Esophagus muscularis mucosa (tissue), 4 donors: Measurements from ENCODE around the gene MAU2. TPM values are rescaled to one million over a fixed set of nuclear protein-coding genes. Genes with fewer than 3 reads are reported as not detected.

Experiments used
- DNase-seq: peaks from one replicate; pipeline ENCODE4 v3.0.0-alpha.2; 2017; ENCODE audit errors: extremely low spot score
- H3K27ac ChIP-seq, 4 donors: fragments of 200-600 bp; sonication (generic); replicated peaks in 1 of 4; 1 replicate in 3 of 4; 2 replicates in 1 of 4; pipeline ENCODE4 v1.5.1; 2016 to 2019; ENCODE audit warnings: mild to moderate bottlenecking in 1 of 4
- H3K27me3 ChIP-seq, 4 donors: fragments of 200-600 bp; sonication (generic); one replicate each; pipeline versions ENCODE4 v1.5.1 to v1.6.0; 2016 to 2019
- H3K36me3 ChIP-seq, 4 donors: fragments of 200-600 bp; sonication (generic); one replicate each; pipeline ENCODE4 v1.5.1; 2016 to 2019
- H3K4me1 ChIP-seq, 4 donors: fragments of 200-600 bp; sonication (generic); one replicate each; pipeline ENCODE4 v1.5.1; 2016 to 2019
- H3K4me3 ChIP-seq, 4 donors: fragments of 200-600 bp; sonication (generic); 1 replicate in 2 of 4; 2 replicates in 2 of 4; pipeline ENCODE4 v1.5.1; 2016 to 2019; ENCODE audit warnings: mild to moderate bottlenecking in 4 of 4, moderate library complexity in 1 of 4
- H3K9me3 ChIP-seq, 4 donors: fragments of 200-600 bp; sonication (generic); 1 replicate in 3 of 4; 2 replicates in 1 of 4; pipeline ENCODE4 v1.5.1; 2016 to 2019
- EP300 ChIP-seq: sonication (generic); formaldehyde crosslinking; IDR thresholded peaks from one replicate; pipeline ENCODE4 v1.6.1; 2017; ENCODE audit warnings: antibody characterized with exemption
- POLR2A ChIP-seq: fragments of 450-650 bp; IDR thresholded peaks from one replicate; pipeline ENCODE4 v1.6.1; 2017; ENCODE audit warnings: antibody characterized with exemption, moderate library complexity, mild to moderate bottlenecking, low read depth
- POLR2AphosphoS5 ChIP-seq, 2 donors: sonication (generic); formaldehyde crosslinking; IDR thresholded peaks; one replicate each; pipeline ENCODE4 v1.6.1; 2017; ENCODE audit warnings: antibody characterized with exemption in 2 of 2
- WGBS: methylation state at CpG from one replicate; pipeline ENCODE4 v1.1.5; 2018; 5-methylcytosine and 5-hydroxymethylcytosine counted together
- intact Hi-C: fragments of 100-400 bp; cut with DNase I; formaldehyde crosslinking; loops from one replicate; pipeline ENCODE4 v1.15.1; 2023
- total RNA-seq, 4 donors: library from RNA; depleted of rRNA; stranded (reverse); fragments of >200 nt; gene quantifications; one replicate each; pipeline versions ENCODE4 v1.1.0 to v1.2.1, GENCODE V29; 2016
- TF ChIP-seq, protein P1 (sequence below), 3 experiments: fragments of 200-600 bp in 2 of 3; fragments of 450-650 bp in 1 of 3; sonication (generic) in 2 of 3; IDR thresholded peaks; one replicate each; pipeline ENCODE4 v1.5.1; 2017 to 2019; ENCODE audit warnings: antibody characterized with exemption in 3 of 3, mild to moderate bottlenecking in 2 of 3, moderate library complexity in 1 of 3

The MAU2 gene
- total RNA-seq, 4 donors from 2014 or later = 27.4 to 47.8 (median 37.6) TPM

DNA sequence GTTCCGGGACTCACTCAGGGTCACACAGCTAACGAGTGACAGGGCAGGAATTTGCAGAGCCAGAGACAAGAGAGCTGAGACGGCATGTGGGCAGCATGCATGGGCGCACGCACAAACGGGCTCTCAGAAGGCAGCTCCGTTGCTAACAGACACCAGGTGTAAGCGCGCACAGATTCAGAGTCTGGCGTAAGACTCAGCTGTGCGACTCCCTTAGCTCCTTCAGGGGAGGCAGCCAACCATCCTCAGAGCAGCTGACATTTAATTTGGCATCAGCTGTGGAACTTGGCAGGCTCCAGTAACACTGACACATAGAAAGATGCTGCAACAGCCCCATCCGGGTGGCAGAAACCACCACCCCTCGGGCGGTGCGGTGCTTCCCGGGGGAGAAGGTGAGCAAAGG lies 40.1 kb upstream of the MAU2 start:
- intact Hi-C loops = no loop called here
- Histone ChIP-seq H3K4me3 (no peak overlapping the region), H3K36me3 (peaks cover 60 to 100% (median 89%) of the 10 kb centered on the region in 4 donors), H3K27me3 (no peaks in the 10 kb centered on the region), H3K27ac (no peak overlapping the region), H3K9me3 (no peaks in the 10 kb centered on the region), H3K4me1 (no peaks in the 10 kb centered on the region)
- 93% methylated on average over 10 of the region's 16 CpGs for WGBS
- TF ChIP-seq POLR2A (no peak), POLR2AphosphoS5 (IDR thresholded peaks at IDR 0.05) (no peak), EP300 (no peak)
- TF ChIP-seq, protein P1, sequence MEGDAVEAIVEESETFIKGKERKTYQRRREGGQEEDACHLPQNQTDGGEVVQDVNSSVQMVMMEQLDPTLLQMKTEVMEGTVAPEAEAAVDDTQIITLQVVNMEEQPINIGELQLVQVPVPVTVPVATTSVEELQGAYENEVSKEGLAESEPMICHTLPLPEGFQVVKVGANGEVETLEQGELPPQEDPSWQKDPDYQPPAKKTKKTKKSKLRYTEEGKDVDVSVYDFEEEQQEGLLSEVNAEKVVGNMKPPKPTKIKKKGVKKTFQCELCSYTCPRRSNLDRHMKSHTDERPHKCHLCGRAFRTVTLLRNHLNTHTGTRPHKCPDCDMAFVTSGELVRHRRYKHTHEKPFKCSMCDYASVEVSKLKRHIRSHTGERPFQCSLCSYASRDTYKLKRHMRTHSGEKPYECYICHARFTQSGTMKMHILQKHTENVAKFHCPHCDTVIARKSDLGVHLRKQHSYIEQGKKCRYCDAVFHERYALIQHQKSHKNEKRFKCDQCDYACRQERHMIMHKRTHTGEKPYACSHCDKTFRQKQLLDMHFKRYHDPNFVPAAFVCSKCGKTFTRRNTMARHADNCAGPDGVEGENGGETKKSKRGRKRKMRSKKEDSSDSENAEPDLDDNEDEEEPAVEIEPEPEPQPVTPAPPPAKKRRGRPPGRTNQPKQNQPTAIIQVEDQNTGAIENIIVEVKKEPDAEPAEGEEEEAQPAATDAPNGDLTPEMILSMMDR (IDR thresholded peaks at IDR 0.05) = no peak
- DNase-seq = no peak

- H3K27ac ChIP-seq = no peak overlapping the region
- intact Hi-C loops = no loop called here
- DNase-seq = no peak
- no peaks in the 10 kb centered on the region for H3K9me3 ChIP-seq
- WGBS = 95% methylated on average over 10 of the region's 10 CpGs
- no peak overlapping the region for H3K4me3 ChIP-seq
- H3K36me3 ChIP-seq = peaks cover 33 to 100% (median 86%) of the 10 kb centered on the region in 4 donors
- H3K27me3 ChIP-seq = no peaks in the 10 kb centered on the region
- no peaks in the 10 kb centered on the region for H3K4me1 ChIP-seq
- TF ChIP-seq EP300 (no peak), POLR2A (no peak), POLR2AphosphoS5 (IDR thresholded peaks at IDR 0.05) (no peak)
- TF ChIP-seq, protein P1 (IDR thresholded peaks at IDR 0.05) = no peak
These were observed 34.9 kb upstream of the MAU2 start for GRCh38 chr19:19285686-19286085.

DNA sequence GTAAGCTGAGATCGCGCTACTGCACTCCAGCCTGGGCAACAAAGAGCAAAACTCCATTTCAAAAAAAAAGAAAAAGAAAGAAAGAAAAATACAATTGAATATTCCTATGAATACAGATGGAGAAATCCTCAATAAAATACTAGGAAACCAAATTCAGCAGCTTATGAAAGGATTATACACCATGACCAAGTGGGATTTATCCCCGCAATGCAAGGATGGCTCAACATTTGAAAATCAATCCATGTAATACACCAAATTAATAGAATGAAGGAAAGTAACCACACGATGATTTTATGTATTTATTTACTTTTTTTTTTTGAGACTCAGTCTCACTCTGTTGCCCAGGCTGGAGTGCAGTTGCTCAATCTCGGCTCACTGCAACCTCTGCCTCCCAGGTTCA lies 28.0 kb upstream of the MAU2 start:
- Histone ChIP-seq H3K36me3 (peaks cover 24 to 95% (median 87%) of the 10 kb centered on the region in 4 donors), H3K27ac (no peak overlapping the region), H3K9me3 (peaks cover 0 to 5% (median 0%) of the 10 kb centered on the region in 4 donors), H3K27me3 (no peaks in the 10 kb centered on the region), H3K4me1 (peaks cover 0 to under 1% (median 0%) of the 10 kb centered on the region in 4 donors), H3K4me3 (no peak overlapping the region)
- 98% methylated on average over 5 of the region's 5 CpGs for WGBS
- no peak for DNase-seq
- intact Hi-C loops = no loop called here
- TF ChIP-seq, protein P1 (IDR thresholded peaks at IDR 0.05) = no peak
- TF ChIP-seq POLR2A = no peak

DNA sequence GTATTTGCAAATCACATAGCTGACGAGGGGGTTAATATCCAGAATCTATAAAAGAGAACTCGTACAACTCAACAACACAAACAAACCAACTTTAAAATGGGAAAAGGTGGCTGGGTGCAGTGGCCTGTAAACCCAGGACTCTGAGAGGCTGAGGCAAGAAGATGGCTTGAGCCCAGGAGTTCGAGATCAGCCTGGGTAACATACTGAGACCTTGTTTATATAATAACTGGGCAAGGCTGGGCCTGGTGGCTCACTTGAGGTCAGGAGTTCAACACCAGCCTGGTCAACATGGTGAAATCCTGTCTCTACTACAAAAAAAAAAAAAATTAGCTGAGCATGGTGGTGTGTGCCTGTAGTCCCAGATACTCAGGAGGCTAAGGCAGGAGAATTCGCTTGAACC lies 25.7 kb upstream of the MAU2 start:
- H3K4me3 ChIP-seq = no peak overlapping the region
- no peak overlapping the region for H3K27ac ChIP-seq
- H3K36me3 ChIP-seq = peaks cover 19 to 80% (median 71%) of the 10 kb centered on the region in 4 donors
- peaks cover 0 to 5% (median 0%) of the 10 kb centered on the region in 4 donors for H3K9me3 ChIP-seq
- H3K27me3 ChIP-seq = no peaks in the 10 kb centered on the region
- TF ChIP-seq, protein P1 (IDR thresholded peaks at IDR 0.05) = no peak
- no peak for TF ChIP-seq POLR2A
- TF ChIP-seq POLR2AphosphoS5 (IDR thresholded peaks at IDR 0.05) = no peak
- no peak for TF ChIP-seq EP300
- no peak for DNase-seq
- H3K4me1 ChIP-seq = peaks cover 0 to 7% (median 0%) of the 10 kb centered on the region in 4 donors
- intact Hi-C loops = no loop called here
- WGBS = 82% methylated on average over 4 of the region's 4 CpGs

GRCh38 chr19:19296953-19297689 lies 23.5 kb upstream of the MAU2 start:
- peaks cover 0 to 7% (median 0%) of the 10 kb centered on the region in 4 donors for H3K4me1 ChIP-seq
- no peaks in the 10 kb centered on the region for H3K27me3 ChIP-seq
- intact Hi-C loops = no loop called here
- H3K4me3 ChIP-seq = no peak overlapping the region
- TF ChIP-seq EP300 (no peak), POLR2A (no peak), POLR2AphosphoS5 (IDR thresholded peaks at IDR 0.05) (no peak)
- TF ChIP-seq, protein P1 (IDR thresholded peaks at IDR 0.05) = no peak
- 89% methylated on average over 16 of the region's 19 CpGs for WGBS
- H3K9me3 ChIP-seq = peaks cover 0 to 5% (median 0%) of the 10 kb centered on the region in 4 donors
- H3K27ac ChIP-seq = no peak overlapping the region
- DNase-seq = no peak
- H3K36me3 ChIP-seq = peaks cover 30 to 82% (median 77%) of the 10 kb centered on the region in 4 donors
